ENCODE results near the gene IGF1R. TPM values are rescaled to one million over a fixed set of nuclear protein-coding genes. Genes with fewer than 3 reads are reported as not detected.

IGF1R gene
- total RNA-seq, 6 donors from 2014 or later, result 31.0 to 142 (median 63.8) TPM

DNA sequence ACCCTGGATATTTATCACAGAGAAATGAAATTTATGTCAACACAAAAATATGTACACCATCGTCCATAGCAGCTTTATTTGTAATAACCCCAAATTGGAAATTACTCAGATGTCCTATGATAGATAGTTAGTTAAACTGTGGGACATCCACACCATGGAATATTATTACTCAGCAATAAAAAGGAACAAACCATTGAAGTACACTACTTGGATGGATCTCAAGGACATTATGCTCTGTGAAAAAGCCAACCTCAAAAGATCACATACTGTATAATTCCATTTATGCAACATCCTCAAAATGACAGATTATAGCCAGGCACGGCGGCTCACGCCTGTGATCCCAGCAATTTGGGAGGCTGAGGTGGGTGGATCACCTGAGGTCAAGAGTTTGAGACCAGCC lies 246.0 kb downstream of the IGF1R start:
- H3K4me3 ChIP-seq, result no peak overlapping the region
- TF ChIP-seq, protein P1, sequence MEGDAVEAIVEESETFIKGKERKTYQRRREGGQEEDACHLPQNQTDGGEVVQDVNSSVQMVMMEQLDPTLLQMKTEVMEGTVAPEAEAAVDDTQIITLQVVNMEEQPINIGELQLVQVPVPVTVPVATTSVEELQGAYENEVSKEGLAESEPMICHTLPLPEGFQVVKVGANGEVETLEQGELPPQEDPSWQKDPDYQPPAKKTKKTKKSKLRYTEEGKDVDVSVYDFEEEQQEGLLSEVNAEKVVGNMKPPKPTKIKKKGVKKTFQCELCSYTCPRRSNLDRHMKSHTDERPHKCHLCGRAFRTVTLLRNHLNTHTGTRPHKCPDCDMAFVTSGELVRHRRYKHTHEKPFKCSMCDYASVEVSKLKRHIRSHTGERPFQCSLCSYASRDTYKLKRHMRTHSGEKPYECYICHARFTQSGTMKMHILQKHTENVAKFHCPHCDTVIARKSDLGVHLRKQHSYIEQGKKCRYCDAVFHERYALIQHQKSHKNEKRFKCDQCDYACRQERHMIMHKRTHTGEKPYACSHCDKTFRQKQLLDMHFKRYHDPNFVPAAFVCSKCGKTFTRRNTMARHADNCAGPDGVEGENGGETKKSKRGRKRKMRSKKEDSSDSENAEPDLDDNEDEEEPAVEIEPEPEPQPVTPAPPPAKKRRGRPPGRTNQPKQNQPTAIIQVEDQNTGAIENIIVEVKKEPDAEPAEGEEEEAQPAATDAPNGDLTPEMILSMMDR (IDR thresholded peaks at IDR 0.05), result no peak
- no peak for TF ChIP-seq POLR2A (IDR thresholded peaks at IDR 0.05)
- no peak for TF ChIP-seq POLR2AphosphoS5 (IDR thresholded peaks at IDR 0.05)
- TF ChIP-seq EP300 (IDR thresholded peaks at IDR 0.05), result no peak
- ATAC-seq (ENCODE audit: low FRiP score in 2 of 2), result no peak
- no peaks in the 10 kb centered on the region for H3K27me3 ChIP-seq
- WGBS, 2 donors, result 91 to 95% methylated on average over 4 of the region's 4 CpGs
- H3K9me3 ChIP-seq, result no peaks in the 10 kb centered on the region
- DNase-seq, result no peak
- H3K36me3 ChIP-seq, result peaks cover 0 to 18% (median 0%) of the 10 kb centered on the region in 4 donors
- peak overlapping the region in 1 of 4 donors; percentile 14 for H3K27ac ChIP-seq
- peaks cover 4 to 14% (median 10%) of the 10 kb centered on the region in 4 donors for H3K4me1 ChIP-seq

DNA sequence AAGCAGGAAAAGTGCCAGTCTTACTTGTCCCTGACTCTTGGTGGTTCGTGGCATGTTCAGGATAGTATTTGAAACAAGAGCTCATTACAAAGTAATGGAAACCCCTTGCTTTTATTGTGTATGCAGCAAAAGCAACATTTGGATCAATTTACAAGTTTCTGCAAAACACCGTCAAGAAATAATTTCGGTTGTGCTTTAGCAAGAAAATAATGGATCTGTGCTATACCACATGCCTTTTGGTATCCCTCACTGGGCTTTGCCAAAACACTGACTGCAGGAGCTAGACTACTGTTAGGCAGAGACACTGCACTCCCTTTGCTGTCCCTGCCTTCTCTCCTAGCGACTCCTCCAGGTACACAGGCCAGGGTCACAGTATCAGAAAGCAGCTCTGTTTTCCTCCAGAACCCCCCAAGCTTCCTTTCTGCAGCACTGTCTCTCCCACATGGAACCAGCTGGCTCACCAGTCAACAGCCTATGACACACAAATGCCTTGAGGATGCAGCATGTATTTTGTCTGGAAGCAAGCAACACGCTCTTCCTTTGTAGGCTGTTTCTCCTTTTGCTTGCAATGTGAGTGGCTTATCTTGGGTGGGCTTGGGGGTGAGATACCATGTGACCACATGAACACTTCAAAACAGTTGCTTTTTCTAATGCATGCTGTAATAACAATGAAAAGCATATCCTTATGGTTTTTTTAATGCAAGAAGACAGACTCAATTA lies 247.8 kb downstream of the IGF1R start:
- Histone ChIP-seq H3K9me3 (no peaks in the 10 kb centered on the region), H3K27ac (peak overlapping the region in 1 of 4 donors; percentile 19), H3K4me3 (no peak overlapping the region), H3K36me3 (peaks cover 0 to 18% (median 0%) of the 10 kb centered on the region in 4 donors), H3K4me1 (peaks cover 8 to 25% (median 15%) of the 10 kb centered on the region in 4 donors), H3K27me3 (no peaks in the 10 kb centered on the region)
- DNase-seq (no peak), ATAC-seq (ENCODE audit: low FRiP score in 2 of 2) (peak in 1 of 2 donors; percentile 23)
- 92 to 93% methylated on average over 5 of the region's 5 CpGs for WGBS, 2 donors
- TF ChIP-seq POLR2AphosphoS5 (IDR thresholded peaks at IDR 0.05), result no peak
- TF ChIP-seq POLR2A (IDR thresholded peaks at IDR 0.05), result no peak
- TF ChIP-seq, protein P1 (IDR thresholded peaks at IDR 0.05), result no peak

DNA sequence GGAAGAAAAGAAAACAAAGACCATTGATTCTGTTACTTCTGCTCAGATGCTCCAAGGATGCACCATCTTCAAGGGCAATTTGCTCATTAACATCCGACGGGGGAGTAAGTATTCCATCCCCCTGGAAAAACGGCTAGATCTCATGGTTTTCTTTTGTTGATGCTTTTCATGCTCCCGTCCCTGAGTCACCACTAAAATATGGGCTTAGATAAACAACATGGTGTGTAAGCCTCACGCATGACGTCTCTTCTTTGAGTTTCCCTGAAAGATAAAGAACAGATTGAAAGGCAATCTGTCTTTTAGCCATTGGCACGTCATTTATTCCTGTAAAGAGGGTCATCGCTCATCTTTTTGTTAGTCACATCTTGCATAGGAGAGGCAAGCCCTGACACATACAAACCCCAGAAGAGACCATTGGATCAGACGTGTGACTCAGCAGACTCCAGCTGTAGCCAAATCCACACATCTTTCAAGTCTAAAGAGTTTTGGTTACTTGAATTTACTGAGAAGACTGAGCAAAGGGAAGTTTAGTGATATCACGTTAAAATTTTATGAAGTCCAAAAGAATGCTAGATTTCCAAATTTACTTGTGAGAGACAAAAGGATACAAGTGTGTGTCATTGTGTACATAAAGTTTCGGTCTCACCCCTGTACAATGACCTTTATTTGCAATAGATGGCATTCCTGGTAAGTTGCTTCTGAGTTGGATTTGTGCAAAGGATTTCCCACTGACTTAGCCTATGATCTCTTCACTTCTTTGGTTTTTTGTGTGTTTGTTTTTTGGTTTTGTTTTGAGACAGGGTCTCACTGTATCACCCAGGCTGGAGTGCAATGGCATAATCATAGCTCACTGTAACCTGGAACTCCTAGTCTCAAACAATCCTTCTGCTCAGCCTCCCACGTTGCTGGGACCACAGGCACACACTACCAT lies 248.7 kb downstream of the IGF1R start:
- WGBS, 2 donors, result 80 to 85% methylated on average over 12 of the region's 12 CpGs

DNA sequence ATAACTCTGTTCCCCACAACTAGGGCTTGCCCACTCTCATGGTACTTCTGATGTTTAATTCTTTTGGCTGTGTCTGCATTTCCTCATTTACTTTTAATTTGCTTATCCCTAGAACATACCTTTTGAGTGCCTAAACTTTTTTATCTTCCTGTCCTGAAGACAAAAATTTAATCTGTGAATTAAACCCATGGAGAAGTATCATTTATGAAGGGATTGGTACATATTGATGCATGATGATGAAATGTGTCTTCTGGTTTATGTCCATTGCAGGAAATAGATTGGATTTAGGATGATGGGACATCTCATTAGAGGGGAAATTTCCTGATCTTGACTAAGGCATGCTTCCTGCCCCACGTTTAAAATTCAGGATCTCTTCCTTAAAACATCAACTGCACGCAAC lies 249.8 kb downstream of the IGF1R start:
- no peak for TF ChIP-seq EP300 (IDR thresholded peaks at IDR 0.05)
- TF ChIP-seq POLR2AphosphoS5 (IDR thresholded peaks at IDR 0.05), result no peak
- no peak for TF ChIP-seq POLR2A (IDR thresholded peaks at IDR 0.05)
- TF ChIP-seq, protein P1 (IDR thresholded peaks at IDR 0.05), result no peak
- Histone ChIP-seq H3K36me3 (peaks cover 0 to 13% (median 0%) of the 10 kb centered on the region in 4 donors), H3K27ac (peak overlapping the region in 1 of 4 donors; percentile 30), H3K9me3 (no peaks in the 10 kb centered on the region), H3K27me3 (no peaks in the 10 kb centered on the region), H3K4me1 (peaks cover 8 to 29% (median 16%) of the 10 kb centered on the region in 4 donors), H3K4me3 (no peak overlapping the region)
- ATAC-seq (ENCODE audit: low FRiP score in 2 of 2) (no peak), DNase-seq (no peak)
- 57 to 60% methylated on average over 2 of the region's 2 CpGs for WGBS, 2 donors

More for the DNA sequence above, 248.7 kb downstream of the IGF1R start:
- no peaks in the 10 kb centered on the region for H3K9me3 ChIP-seq
- ATAC-seq (ENCODE audit: low FRiP score in 2 of 2) (peak; percentile 40 to 93), DNase-seq (no peak)
- H3K36me3 ChIP-seq, result peaks cover 0 to 13% (median 0%) of the 10 kb centered on the region in 4 donors
- H3K4me3 ChIP-seq, result no peak overlapping the region
- H3K4me1 ChIP-seq, result peaks cover 8 to 29% (median 16%) of the 10 kb centered on the region in 4 donors
- H3K27me3 ChIP-seq, result no peaks in the 10 kb centered on the region
- H3K27ac ChIP-seq, result peak overlapping the region in 2 of 4 donors; percentile 19 to 30
- no peak for TF ChIP-seq POLR2A (IDR thresholded peaks at IDR 0.05)
- TF ChIP-seq, protein P1 (IDR thresholded peaks at IDR 0.05), result no peak
- TF ChIP-seq POLR2AphosphoS5 (IDR thresholded peaks at IDR 0.05), result peak; percentile 38 to 83
- peak in 3 of 4 donors; percentile 44 to 82 (median 62) for TF ChIP-seq EP300 (IDR thresholded peaks at IDR 0.05)
